Neural cell (in vitro differentiated cells): ENCODE measurements around the gene DSCAM. TPM values are rescaled to one million over a fixed set of nuclear protein-coding genes. Genes with fewer than 3 reads are reported as not detected.
A peak's percentile ranks its signal among the peaks of the same experiment; 100 is the strongest.

Experiments
- H2AFZ ChIP-seq: fragments of 200-600, 300-800 bp; sonication (generic), shearing (Covaris generic); 2 replicates; pipeline ENCODE4 v1.6.0; 2014; ENCODE audit warnings: low read depth, mild to moderate bottlenecking, antibody characterized with exemption, low read length, moderate library complexity
- H3F3A ChIP-seq: fragments of 200-600 bp; shearing (Covaris generic); 2 replicates; pipeline ENCODE4 v1.6.1; 2016; ENCODE audit warnings: mild to moderate bottlenecking, moderate library complexity, mixed read lengths, antibody characterized with exemption, low read length; ENCODE audit not compliant: insufficient read depth, poor library complexity, severe bottlenecking
- H3K27ac ChIP-seq: fragments of 200-600, 300-800 bp; sonication (generic), shearing (Covaris generic); 2 replicates; pipeline ENCODE4 v1.5.1; 2014; ENCODE audit warnings: mild to moderate bottlenecking, low read length, moderate library complexity
- H3K27me3 ChIP-seq: fragments of 300-800, 200-600 bp; sonication (generic), shearing (Covaris generic); 2 replicates; pipeline ENCODE4 v1.6.0; 2014; ENCODE audit warnings: mild to moderate bottlenecking, low read depth, low read length, moderate library complexity; ENCODE audit not compliant: insufficient read depth
- H3K36me3 ChIP-seq: fragments of 300-800, 200-600 bp; sonication (generic), shearing (Covaris generic); 2 replicates; pipeline ENCODE4 v1.5.1; 2014; ENCODE audit warnings: mild to moderate bottlenecking, antibody characterized with exemption, low read length, moderate library complexity; ENCODE audit not compliant: insufficient read depth
- H3K4me2 ChIP-seq: fragments of 300-800, 200-600 bp; sonication (generic), shearing (Covaris generic); 2 replicates; pipeline ENCODE4 v1.6.0; 2014; ENCODE audit warnings: mild to moderate bottlenecking, low read length
- H3K4me3 ChIP-seq: fragments of 300-800, 200-600 bp; sonication (generic), shearing (Covaris generic); 2 replicates; pipeline ENCODE4 v1.5.1; 2014; ENCODE audit warnings: mild to moderate bottlenecking, low read length, moderate library complexity
- H3K79me2 ChIP-seq: fragments of 200-600 bp; shearing (Covaris generic); replicated peaks from 2 replicates; pipeline ENCODE4 v1.6.0; 2014; ENCODE audit warnings: mild to moderate bottlenecking, low read length, moderate library complexity; ENCODE audit not compliant: insufficient read depth
- H3K9ac ChIP-seq: fragments of 300-800, 200-600 bp; sonication (generic), shearing (Covaris generic); 2 replicates; pipeline ENCODE4 v1.6.1; 2016; ENCODE audit warnings: mild to moderate bottlenecking, low read length, mixed read lengths
- H3K9me2 ChIP-seq: fragments of 200-600 bp; shearing (Covaris generic); 2 replicates; pipeline ENCODE4 v1.6.1; 2016; ENCODE audit warnings: mild to moderate bottlenecking, low read length, mixed read lengths; ENCODE audit not compliant: insufficient read depth
- H3K9me3 ChIP-seq: fragments of 200-600, 300-800 bp; sonication (generic), shearing (Covaris generic); 2 replicates; pipeline ENCODE4 v1.6.1; 2016; ENCODE audit warnings: mild to moderate bottlenecking, mixed run types, low read length, moderate library complexity, mixed read lengths
- H4K20me1 ChIP-seq: fragments of 200-600 bp; shearing (Covaris generic); 2 replicates; pipeline ENCODE4 v1.6.1; 2016; ENCODE audit warnings: mild to moderate bottlenecking, mixed run types; ENCODE audit not compliant: insufficient read depth
- EP300 ChIP-seq: fragments of 450-650 bp; conservative IDR thresholded peaks from 2 replicates; pipeline ENCODE4 v1.6.1; 2014; ENCODE audit warnings: antibody characterized with exemption, mild to moderate bottlenecking, moderate library complexity; ENCODE audit not compliant: poor library complexity, severe bottlenecking
- EZH2 ChIP-seq: fragments of 200-600, 300-800 bp; shearing (Covaris generic), sonication (generic); IDR thresholded peaks from 2 replicates; pipeline ENCODE4 v1.6.1; 2014; ENCODE audit warnings: antibody characterized with exemption, low read length, borderline replicate concordance, mild to moderate bottlenecking; ENCODE audit not compliant: insufficient read depth, poor library complexity, severe bottlenecking
- MXI1 ChIP-seq: fragments of 450-650 bp; conservative IDR thresholded peaks from 2 replicates; pipeline ENCODE4 v1.6.1; 2014; ENCODE audit warnings: antibody characterized with exemption, mild to moderate bottlenecking; ENCODE audit not compliant: poor library complexity, severe bottlenecking
- POLR2AphosphoS5 ChIP-seq: IDR thresholded peaks from 2 replicates; pipeline ENCODE4 v1.6.1; 2012
- RAD21 ChIP-seq: fragments of 450-650 bp; conservative IDR thresholded peaks from 2 replicates; pipeline ENCODE4 v1.6.1; 2014; ENCODE audit warnings: antibody characterized with exemption, mild to moderate bottlenecking, moderate library complexity
- SMC3 ChIP-seq: fragments of 450-650 bp; conservative IDR thresholded peaks from 2 replicates; pipeline ENCODE4 v1.6.1; 2014; ENCODE audit warnings: antibody characterized with exemption, mild to moderate bottlenecking, moderate library complexity; ENCODE audit not compliant: poor library complexity
- TAF1 ChIP-seq: IDR thresholded peaks from 2 replicates; pipeline ENCODE4 v1.6.1; 2012; ENCODE audit warnings: low read depth
- polyA plus RNA-seq: library from polyadenylated mRNA; depleted of rRNA; stranded (reverse); fragments of >200 nt; gene quantifications from 2 replicates; pipeline ENCODE4 v1.2.3, GENCODE V29; 2014
- TF ChIP-seq, protein P1 (sequence below): IDR thresholded peaks from 2 replicates; pipeline ENCODE4 v1.6.1; 2012; ENCODE audit warnings: borderline replicate concordance
- TF ChIP-seq, protein P2 (sequence below): fragments of 450-650 bp; IDR thresholded peaks from 2 replicates; pipeline ENCODE4 v1.5.1; 2014; ENCODE audit warnings: antibody characterized with exemption, mild to moderate bottlenecking, moderate library complexity; ENCODE audit not compliant: poor library complexity, severe bottlenecking

The DSCAM gene
- polyA plus RNA-seq, 1 donor from 2014 or later = 5.3 TPM

DNA sequence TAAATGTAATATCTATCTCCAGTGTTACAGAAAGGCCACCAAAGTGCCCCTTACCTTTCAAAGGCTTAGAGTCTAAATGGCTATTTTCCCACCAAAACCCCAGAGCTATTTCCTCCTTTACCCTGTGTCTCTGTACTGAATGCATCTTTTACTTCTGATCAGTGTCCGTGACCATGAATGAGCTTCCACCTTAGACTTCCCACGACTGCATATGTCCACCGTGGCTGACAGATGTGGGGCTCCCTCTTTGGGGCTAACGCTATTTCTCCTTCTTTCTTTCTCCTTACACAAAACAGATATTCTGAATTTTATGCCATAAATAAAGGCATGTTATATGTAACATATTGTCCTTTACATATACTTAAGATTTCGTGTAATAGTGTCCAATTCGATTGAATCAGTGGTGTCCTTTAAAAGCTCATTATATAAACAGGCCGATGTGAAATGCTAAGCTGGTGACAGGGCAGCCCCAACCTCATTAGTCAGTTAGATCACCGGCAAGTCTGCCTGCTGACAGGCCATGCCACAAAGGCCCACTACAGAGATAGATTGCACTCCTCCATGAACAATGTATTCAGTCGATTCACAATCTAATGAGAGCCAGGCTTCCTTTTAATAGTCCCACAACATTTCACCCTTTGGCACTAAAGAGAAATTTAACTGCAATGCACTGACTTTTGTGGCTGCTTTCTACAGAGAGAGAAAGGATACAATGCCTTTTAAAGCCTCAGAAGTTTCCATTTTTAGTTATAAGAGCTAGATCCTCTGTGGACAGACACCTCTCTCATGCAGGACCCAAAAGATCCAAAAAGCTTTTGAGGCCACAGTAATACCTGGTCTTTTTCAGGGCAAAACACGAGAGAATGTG lies 681.8 kb downstream of the DSCAM start:
- H3K36me3 ChIP-seq = peaks cover 8% of the 10 kb centered on the region

DNA sequence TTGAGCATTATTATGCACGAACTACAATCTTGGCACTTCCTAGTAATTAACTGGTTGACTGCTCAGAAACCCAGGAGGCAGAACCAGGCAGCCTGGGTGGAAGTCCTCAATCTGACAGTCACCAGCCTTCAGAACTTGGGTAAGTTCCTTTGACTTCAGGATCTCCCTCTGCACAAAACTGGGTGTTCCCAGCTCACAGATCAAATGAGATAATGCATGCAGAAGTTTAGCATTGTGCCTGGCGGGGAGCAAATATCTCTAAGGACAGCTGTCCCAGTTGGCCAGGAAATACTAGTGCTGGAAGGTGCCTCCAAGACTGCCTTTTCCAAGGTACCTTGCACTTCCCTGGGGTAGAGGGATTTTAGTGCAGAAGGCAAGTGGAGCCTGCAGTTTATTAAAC lies 684.9 kb downstream of the DSCAM start:
- TF ChIP-seq EP300 = no peak
- TF ChIP-seq TAF1 = no peak
- TF ChIP-seq, protein P1, sequence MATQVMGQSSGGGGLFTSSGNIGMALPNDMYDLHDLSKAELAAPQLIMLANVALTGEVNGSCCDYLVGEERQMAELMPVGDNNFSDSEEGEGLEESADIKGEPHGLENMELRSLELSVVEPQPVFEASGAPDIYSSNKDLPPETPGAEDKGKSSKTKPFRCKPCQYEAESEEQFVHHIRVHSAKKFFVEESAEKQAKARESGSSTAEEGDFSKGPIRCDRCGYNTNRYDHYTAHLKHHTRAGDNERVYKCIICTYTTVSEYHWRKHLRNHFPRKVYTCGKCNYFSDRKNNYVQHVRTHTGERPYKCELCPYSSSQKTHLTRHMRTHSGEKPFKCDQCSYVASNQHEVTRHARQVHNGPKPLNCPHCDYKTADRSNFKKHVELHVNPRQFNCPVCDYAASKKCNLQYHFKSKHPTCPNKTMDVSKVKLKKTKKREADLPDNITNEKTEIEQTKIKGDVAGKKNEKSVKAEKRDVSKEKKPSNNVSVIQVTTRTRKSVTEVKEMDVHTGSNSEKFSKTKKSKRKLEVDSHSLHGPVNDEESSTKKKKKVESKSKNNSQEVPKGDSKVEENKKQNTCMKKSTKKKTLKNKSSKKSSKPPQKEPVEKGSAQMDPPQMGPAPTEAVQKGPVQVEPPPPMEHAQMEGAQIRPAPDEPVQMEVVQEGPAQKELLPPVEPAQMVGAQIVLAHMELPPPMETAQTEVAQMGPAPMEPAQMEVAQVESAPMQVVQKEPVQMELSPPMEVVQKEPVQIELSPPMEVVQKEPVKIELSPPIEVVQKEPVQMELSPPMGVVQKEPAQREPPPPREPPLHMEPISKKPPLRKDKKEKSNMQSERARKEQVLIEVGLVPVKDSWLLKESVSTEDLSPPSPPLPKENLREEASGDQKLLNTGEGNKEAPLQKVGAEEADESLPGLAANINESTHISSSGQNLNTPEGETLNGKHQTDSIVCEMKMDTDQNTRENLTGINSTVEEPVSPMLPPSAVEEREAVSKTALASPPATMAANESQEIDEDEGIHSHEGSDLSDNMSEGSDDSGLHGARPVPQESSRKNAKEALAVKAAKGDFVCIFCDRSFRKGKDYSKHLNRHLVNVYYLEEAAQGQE = no peak
- TF ChIP-seq, protein P2, sequence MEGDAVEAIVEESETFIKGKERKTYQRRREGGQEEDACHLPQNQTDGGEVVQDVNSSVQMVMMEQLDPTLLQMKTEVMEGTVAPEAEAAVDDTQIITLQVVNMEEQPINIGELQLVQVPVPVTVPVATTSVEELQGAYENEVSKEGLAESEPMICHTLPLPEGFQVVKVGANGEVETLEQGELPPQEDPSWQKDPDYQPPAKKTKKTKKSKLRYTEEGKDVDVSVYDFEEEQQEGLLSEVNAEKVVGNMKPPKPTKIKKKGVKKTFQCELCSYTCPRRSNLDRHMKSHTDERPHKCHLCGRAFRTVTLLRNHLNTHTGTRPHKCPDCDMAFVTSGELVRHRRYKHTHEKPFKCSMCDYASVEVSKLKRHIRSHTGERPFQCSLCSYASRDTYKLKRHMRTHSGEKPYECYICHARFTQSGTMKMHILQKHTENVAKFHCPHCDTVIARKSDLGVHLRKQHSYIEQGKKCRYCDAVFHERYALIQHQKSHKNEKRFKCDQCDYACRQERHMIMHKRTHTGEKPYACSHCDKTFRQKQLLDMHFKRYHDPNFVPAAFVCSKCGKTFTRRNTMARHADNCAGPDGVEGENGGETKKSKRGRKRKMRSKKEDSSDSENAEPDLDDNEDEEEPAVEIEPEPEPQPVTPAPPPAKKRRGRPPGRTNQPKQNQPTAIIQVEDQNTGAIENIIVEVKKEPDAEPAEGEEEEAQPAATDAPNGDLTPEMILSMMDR = no peak
- no peak for TF ChIP-seq SMC3
- TF ChIP-seq POLR2AphosphoS5 = no peak
- no peak for TF ChIP-seq RAD21
- TF ChIP-seq EZH2 = no peak
- no peak for TF ChIP-seq MXI1
- no peaks in the 10 kb centered on the region for H3K9me3 ChIP-seq
- no peaks in the 10 kb centered on the region for H3K79me2 ChIP-seq
- no peak overlapping the region for H3K27ac ChIP-seq
- H3K27me3 ChIP-seq = no peaks in the 10 kb centered on the region
- no peak overlapping the region for H3K9ac ChIP-seq
- no peak overlapping the region for H3K4me2 ChIP-seq
- no peak overlapping the region for H2AFZ ChIP-seq
- H4K20me1 ChIP-seq = no peaks in the 10 kb centered on the region
- no peaks in the 10 kb centered on the region for H3K9me2 ChIP-seq
- H3K36me3 ChIP-seq = peaks cover 8% of the 10 kb centered on the region
- H3K4me3 ChIP-seq = no peak overlapping the region
- no peaks in the 10 kb centered on the region for H3F3A ChIP-seq

More for the DNA sequence above, 681.8 kb downstream of the DSCAM start:
- TF ChIP-seq RAD21 (no peak), POLR2AphosphoS5 (peak; percentile 15), EP300 (no peak)
- Histone ChIP-seq H4K20me1 (no peaks in the 10 kb centered on the region), H2AFZ (no peak overlapping the region), H3K27ac (peak overlapping the region; percentile 63), H3K4me3 (no peak overlapping the region), H3K9me3 (no peaks in the 10 kb centered on the region), H3K79me2 (no peaks in the 10 kb centered on the region), H3K4me2 (no peak overlapping the region), H3K9me2 (no peaks in the 10 kb centered on the region), H3K9ac (peak overlapping the region; percentile 29), H3F3A (no peaks in the 10 kb centered on the region), H3K27me3 (no peaks in the 10 kb centered on the region)
